Renal cortical epithelial cell (primary cell): ENCODE measurements around the gene SF3B1. TPM values are rescaled to one million over a fixed set of nuclear protein-coding genes. Genes with fewer than 3 reads are reported as not detected.
"Not testable (repeated sequence)": the region's sequence is repeated elsewhere in the genome, so short reads cannot be mapped to it uniquely, and the experiment has no call there.

Experiments
- DNase-seq: peaks from one replicate; pipeline ENCODE4 v3.0.0-alpha.2; 2011; ENCODE audit warnings: low read depth
- total RNA-seq: library from RNA; depleted of rRNA; stranded (reverse); fragments of >200 nt; gene quantifications from 2 replicates; pipeline ENCODE4 v1.2.3, GENCODE V29; 2014

SF3B1 gene
- total RNA-seq, 1 donor from 2014 or later, result 258 TPM

DNA sequence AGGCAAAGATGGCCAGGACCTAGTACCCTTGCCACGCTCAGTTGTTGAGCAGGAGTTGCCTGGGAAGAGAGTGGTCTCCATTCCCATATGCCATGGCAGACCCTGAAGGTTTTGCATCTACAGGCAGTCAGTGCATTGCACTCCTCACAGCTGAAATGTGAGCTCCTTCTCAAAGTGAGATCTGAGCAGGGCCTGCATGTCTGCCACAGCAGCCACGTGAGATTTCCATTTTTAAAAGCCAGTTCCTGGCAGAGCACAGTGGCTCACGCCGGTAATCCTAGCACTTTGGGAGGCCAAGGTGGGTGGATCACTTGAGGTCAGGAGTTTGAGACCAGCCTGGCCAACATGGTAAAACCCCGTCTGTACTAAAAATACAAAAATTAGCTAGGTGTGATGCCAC is 90.9 kb downstream of the SF3B1 start:
- DNase-seq, result not testable (repeated sequence)

DNA sequence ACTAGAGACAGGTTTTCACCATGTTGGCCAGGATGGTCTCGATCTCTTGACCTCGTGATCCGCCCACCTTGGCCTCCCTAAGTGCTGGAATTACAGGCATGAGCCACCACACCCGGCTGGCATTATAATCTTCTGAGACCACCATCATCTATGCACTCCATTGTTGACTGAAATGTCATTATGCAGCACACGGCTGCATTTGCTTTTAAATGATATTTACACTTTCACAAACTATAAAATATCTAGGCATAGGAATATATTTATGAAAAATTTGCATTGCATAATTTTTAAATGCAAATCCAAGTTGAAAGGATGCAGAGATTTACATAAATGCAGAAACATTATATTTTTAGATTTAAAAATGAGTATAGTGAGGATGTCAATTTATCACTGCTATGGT is 94.2 kb downstream of the SF3B1 start:
- DNase-seq, result no peak

Other genes with a start within 250 kb of the SF3B1 start
- 9.9 and 16.9 TPM in 2 replicates for gene ANKRD44, start 124.2 kb downstream of the SF3B1 start, total RNA-seq
- 48.3 and 81.1 TPM in 2 replicates for gene COQ10B, start 18.5 kb upstream of the SF3B1 start, total RNA-seq
- 218 and 315 TPM in 2 replicates for gene HSPD1, start 64.8 kb upstream of the SF3B1 start, total RNA-seq
- 135 and 148 TPM in 2 replicates for gene HSPE1, start 65.4 kb upstream of the SF3B1 start, total RNA-seq
- gene MOB4, start 81.0 kb upstream of the SF3B1 start, total RNA-seq, result 42.6 and 45.1 TPM in 2 replicates
- gene RFTN2, start 240.6 kb upstream of the SF3B1 start, total RNA-seq, result under 0.01 and 0.05 TPM in 2 replicates